Fibroblast of skin of scalp (primary cell): Measurements from ENCODE around the gene MGAM2.

Experiments
- DNase-seq: peaks from one replicate; pipeline ENCODE4 v3.0.0-alpha.2; 2013

Gene MGAM2

DNA sequence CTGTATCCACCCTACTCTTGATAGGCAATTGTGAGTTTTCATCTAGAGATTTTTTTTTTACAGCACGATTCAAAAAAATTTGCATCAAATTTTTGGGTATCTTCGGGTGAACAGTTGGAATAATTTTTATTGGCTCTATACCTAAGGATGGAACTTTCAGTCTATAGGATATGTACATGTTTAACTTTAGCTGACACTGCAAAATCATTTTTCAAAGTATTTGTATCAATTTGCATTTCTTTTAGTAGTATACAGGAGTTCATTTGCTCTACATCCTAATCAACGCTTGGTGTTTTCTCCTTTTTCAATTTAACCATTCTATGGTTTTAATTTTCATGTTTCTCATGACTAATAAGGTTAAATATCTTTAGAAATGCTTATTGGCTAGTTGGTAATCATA lies 11.7 kb downstream of the MGAM2 start:
- DNase-seq = no peak

DNA sequence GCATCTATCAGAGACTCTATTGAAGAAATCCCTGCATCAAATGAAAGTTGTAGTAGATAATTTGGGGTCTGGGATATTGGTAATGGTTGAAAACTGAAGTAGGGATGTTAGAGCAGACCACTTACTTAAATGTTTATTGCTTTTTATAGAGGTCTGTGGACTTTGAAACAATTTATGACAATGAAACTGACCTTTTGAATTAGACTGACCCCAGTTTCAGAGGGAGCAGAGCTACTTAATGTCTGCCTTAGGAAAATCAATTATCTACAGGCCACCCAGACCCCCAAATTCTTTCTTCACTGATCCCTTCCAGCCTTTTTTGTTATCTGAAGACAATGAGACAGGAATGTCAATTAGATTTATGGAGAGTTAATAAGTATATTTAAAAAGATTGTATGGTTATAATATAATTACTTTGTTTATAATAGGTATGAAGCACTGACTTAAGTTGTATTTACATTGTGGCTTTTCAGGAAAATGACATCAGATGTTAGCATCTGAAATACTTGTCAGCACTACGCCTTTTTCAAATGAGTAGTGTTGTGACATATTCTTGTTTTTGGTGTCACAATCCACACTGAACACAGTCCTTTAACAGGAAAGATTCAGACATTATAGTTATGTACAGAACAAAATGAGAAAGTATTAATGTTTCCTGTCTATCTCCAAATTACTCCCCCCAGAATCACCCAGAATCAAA lies 13.9 kb downstream of the MGAM2 start:
- DNase-seq = no peak

GRCh38 chr7:142130267-142130666 lies 18.7 kb downstream of the MGAM2 start:
- DNase-seq = no peak

DNA sequence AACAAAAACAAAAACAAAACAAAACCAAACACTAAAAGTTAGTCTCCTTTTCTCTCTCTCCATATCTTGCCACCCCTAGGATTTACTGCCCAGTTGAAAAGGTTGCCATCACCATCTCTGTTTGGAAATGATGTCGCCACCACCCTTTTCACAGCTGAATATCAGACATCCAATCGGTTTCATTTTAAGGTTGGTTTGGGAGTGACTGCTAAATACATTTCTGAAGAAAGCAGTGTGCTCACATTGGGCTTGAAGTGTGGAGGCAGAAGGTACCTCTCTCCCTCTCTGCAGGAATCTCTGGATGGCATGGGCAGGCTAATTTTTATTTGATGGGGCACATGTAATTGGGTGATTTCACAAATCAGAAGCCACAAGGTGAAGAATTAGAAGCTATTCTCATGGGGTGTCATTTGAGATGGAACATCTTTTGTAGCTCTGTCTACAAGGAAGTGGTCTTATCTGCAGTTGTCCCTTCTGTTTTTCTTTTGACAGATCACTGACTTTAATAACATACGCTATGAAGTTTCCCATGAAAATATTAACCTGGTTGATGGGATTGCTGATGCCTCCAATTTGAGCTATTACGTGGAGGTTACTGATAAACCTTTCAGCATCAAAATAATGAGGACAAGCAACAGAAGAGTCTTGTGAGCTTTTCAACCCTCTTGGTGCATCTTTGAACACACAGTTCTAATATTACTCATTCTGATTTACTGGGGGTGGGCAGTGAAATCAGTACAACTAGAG lies 20.1 kb downstream of the MGAM2 start:
- no peak for DNase-seq

- no peak for DNase-seq
Measured at GRCh38 chr7:142133731-142134148, 22.2 kb downstream of the MGAM2 start.

GRCh38 chr7:142134909-142135308 lies 23.4 kb downstream of the MGAM2 start:
- no peak for DNase-seq

GRCh38 chr7:142138996-142139395 lies 27.5 kb downstream of the MGAM2 start:
- no peak for DNase-seq

GRCh38 chr7:142139597-142140400 lies 28.3 kb downstream of the MGAM2 start:
- DNase-seq = no peak

- no peak for DNase-seq
Measured at GRCh38 chr7:142140401-142140959, 29.0 kb downstream of the MGAM2 start.

DNA sequence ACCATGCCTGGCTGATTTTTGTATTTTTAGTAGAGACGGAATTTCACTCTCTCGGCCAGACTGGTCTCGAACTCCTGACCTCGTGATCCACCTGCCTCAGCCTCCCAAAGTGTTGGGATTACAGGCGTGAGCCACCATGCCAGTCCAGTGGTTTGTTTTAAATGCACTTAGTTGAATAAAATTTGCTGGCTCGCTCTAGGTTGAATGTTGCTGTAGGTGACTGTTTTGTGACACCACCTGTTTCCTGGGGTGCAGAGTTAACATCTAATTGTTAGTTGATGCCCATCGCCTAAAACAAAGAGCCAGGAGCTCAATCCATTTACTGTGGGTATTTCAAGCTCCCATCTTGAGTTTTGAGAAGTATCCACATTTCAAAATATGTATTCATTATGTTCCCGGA lies 31.2 kb downstream of the MGAM2 start:
- no peak for DNase-seq

GRCh38 chr7:142146124-142146523 lies 34.6 kb downstream of the MGAM2 start:
- DNase-seq = no peak

DNA sequence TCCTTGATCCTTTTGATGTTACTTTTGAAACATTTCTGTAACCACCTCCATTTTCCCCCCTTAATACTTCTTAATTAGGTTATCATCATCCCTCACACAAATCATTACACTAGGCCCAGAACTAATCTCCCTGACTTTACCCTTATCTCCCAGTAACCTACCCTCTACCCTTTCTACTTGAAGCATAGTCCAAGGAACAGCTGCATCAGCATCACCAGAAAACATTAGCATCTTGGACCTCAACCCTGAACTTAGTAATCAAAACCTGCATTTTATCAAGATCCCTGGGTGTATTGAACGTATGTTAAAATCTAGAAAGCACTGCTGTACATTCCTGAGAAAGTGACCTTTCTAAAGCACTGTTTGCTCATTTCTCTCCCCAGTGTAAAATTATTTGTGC lies 38.8 kb downstream of the MGAM2 start:
- DNase-seq = no peak

DNA sequence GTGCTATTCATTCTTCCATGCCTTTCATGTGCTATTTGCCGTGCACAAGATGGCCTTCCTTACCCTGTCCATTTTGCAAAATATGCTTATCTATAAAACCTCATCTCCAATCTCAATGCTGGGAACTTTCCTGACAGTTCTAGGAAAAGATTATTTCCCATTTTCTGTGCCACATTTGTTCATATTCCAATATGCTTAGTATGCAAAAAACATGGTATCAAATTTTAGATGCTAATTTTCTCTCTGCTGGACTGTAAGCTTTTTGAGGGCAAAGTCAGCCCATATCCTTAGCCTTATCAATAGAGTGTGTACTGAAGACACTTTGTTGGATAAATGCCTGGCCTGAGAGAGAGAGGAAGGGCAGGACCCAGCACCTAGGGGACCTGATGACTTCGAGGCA lies 39.4 kb downstream of the MGAM2 start:
- no peak for DNase-seq

- DNase-seq = no peak
Measured at GRCh38 chr7:142152076-142152475, 40.6 kb downstream of the MGAM2 start.

DNA sequence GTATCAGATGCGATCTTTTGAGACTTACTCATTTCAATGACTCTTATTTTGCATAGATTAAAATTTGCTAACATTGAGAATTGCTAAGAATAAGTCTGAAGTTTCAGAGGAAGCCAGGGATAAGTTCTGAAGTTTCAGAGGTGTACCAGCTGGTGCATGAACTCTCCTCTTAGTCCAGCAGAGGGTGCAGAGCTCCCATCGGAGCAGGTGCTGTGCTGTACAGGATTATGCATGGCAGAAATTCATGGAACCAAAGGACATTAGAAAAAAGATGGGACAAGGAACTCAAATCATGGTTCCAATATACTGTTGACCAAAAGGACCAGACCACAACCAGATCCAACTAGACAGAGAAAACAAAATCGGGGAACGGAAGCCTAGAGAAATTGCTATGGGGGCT lies 41.9 kb downstream of the MGAM2 start:
- DNase-seq = no peak

DNA sequence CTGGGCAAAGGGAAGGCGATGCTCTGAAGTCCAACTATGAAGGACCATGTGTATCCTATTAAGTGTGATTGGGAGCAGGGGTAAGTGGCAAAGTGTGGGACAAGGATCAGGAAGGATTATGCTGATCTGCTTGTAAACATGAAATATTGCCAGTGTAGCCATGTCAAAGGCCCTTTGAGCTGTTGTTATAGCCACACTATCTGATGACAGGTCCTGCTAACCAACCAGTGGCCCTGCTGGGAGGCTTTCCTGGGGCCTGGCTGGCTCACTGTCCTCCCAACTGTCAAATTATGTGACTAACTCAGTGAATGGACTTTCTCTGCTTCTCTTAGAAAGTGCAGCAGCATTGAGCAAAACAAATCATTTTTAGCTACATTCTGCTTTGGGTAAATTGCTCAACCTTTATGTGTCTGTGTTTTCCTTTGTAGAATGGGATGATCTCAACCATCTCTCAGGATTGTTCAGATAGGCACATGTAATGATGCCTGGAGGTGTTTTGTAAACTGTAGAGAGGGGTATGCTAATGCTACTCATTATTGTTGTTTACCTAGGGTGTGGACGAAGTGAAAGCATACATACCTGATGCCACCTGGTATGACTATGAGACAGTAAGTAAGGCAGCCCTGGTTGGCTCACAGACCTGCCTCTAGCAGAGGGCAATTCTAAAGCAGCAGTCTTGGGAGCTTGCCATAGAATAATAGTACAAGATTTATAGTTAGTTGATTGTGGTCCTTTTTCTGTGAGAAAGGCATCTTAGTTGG lies 47.4 kb downstream of the MGAM2 start:
- no peak for DNase-seq

- no peak for DNase-seq
Measured at GRCh38 chr7:142161921-142162320, 50.4 kb downstream of the MGAM2 start.

GRCh38 chr7:142168746-142169145 lies 57.2 kb downstream of the MGAM2 start:
- no peak for DNase-seq

- DNase-seq = no peak
Measured at GRCh38 chr7:142172932-142173331, 61.4 kb downstream of the MGAM2 start.

DNA sequence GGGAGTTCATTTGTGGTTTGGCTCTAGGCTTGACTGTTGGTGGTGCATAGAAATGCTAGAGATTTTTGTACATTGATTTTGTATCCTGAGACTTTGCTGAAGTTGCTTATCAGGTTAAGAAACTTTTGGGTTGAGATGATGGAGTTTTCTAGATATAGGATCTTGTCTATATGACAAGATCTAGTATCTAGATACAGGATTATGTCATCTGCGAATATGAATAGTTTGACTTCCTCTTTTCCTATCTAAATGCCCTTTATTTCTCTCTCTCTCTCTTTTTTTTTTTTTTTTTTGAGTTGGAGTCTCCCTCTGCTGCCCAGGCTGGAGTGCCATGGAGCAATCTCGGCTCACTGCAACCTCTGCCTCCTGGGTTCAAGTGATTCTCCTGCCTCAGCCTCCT lies 62.9 kb downstream of the MGAM2 start:
- no peak for DNase-seq

DNA sequence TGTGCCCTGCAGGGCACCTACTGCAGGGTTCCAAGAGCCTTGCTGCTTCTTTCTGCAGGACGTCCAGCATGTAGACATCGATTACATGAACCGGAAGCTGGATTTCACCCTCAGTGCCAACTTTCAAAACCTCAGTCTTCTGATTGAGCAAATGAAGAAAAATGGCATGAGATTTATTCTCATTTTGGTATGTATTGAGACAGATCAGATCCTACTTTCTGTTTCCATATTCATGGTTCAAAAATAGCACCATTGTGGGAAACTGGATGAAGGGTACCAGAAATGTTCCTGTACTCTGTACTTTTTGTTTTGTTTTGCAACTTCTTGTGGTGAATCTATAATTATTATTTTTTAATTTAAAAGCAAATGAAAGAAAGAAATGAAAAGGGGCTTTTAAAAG lies 64.1 kb downstream of the MGAM2 start:
- DNase-seq = no peak

GRCh38 chr7:142176901-142177300 lies 65.4 kb downstream of the MGAM2 start:
- no peak for DNase-seq
